Thyroid gland (tissue), 4 donors: ENCODE measurements around the gene ARMC10.
"Not testable (repeated sequence)": the region's sequence is repeated elsewhere in the genome, so short reads cannot be mapped to it uniquely, and the experiment has no call there.

Source experiments
- POLR2A ChIP-seq, 2 donors: fragments of 450-650 bp; IDR thresholded peaks; one replicate each; pipeline ENCODE4 v1.6.1; 2017; ENCODE audit warnings: antibody characterized with exemption in 2 of 2, mild to moderate bottlenecking in 2 of 2, moderate library complexity in 1 of 2
- TF ChIP-seq, protein P1 (sequence below), 6 experiments: fragments of 200-600 bp in 3 of 6; fragments of 450-650 bp in 3 of 6; sonication (generic) in 3 of 6; IDR thresholded peaks; one replicate each; pipeline ENCODE4 v1.5.1; 2016 to 2019; ENCODE audit warnings: antibody characterized with exemption in 6 of 6, mild to moderate bottlenecking in 2 of 6, inconsistent platforms in 1 of 6, moderate library complexity in 1 of 6

DNA sequence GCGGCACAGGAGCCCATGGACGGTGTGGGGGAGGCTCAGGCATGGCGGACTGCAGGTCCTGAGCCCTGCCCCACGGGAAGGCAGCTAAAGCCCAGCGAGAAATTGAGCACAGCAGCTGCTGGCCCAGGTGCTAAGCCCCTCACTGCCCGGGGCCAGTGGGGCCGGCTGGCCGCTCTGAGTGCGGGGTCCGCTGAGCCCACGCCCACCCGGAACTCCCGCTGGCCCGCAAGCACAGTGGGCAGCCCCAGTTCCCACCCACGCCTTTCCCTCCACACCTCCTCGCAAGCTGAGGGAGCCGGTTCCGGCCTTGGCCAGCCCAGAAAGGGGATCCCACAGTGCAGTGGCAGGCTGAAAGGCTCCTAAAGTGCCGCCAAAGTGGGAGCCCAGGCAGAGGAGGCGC lies 40.6 kb upstream of the ARMC10 start:
- TF ChIP-seq, protein P1, sequence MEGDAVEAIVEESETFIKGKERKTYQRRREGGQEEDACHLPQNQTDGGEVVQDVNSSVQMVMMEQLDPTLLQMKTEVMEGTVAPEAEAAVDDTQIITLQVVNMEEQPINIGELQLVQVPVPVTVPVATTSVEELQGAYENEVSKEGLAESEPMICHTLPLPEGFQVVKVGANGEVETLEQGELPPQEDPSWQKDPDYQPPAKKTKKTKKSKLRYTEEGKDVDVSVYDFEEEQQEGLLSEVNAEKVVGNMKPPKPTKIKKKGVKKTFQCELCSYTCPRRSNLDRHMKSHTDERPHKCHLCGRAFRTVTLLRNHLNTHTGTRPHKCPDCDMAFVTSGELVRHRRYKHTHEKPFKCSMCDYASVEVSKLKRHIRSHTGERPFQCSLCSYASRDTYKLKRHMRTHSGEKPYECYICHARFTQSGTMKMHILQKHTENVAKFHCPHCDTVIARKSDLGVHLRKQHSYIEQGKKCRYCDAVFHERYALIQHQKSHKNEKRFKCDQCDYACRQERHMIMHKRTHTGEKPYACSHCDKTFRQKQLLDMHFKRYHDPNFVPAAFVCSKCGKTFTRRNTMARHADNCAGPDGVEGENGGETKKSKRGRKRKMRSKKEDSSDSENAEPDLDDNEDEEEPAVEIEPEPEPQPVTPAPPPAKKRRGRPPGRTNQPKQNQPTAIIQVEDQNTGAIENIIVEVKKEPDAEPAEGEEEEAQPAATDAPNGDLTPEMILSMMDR (IDR thresholded peaks at IDR 0.05), result not testable (repeated sequence)
- TF ChIP-seq POLR2A (IDR thresholded peaks at IDR 0.05), result not testable (repeated sequence)
